Large intestine (tissue), 3 donors: Measurements from ENCODE around the gene NUDT14. TPM values are rescaled to one million over a fixed set of nuclear protein-coding genes. Genes with fewer than 3 reads are reported as not detected.

ENCODE experiments used
- DNase-seq, 2 donors: peaks; one replicate each; pipeline versions ENCODE4 v3.0.0 to v3.0.0-alpha.2; 2013
- H3K27ac ChIP-seq: one replicate; pipeline ENCODE4 v1.5.1; 2013; ENCODE audit warnings: low read length
- H3K27me3 ChIP-seq: 2 replicates; pipeline ENCODE4 v1.6.1; 2013; ENCODE audit warnings: low read length; ENCODE audit not compliant: control insufficient read depth, insufficient read depth
- H3K36me3 ChIP-seq: 2 replicates; pipeline ENCODE4 v1.6.1; 2013; ENCODE audit warnings: low read length; ENCODE audit not compliant: control insufficient read depth, insufficient read depth
- H3K4me1 ChIP-seq: one replicate; pipeline ENCODE4 v1.6.1; 2013; ENCODE audit warnings: low read length; ENCODE audit not compliant: control insufficient read depth, insufficient read depth
- H3K4me3 ChIP-seq: one replicate; pipeline ENCODE4 v1.5.1; 2013; ENCODE audit warnings: low read length
- H3K9me3 ChIP-seq: one replicate; pipeline ENCODE4 v1.6.1; 2013; ENCODE audit warnings: mild to moderate bottlenecking, low read depth, low read length, moderate library complexity; ENCODE audit not compliant: control insufficient read depth
- WGBS: methylation state at CpG from one replicate; pipeline ENCODE4 v1.1.5; 2013; ENCODE audit warnings: low lambda C conversion rate; ENCODE audit not compliant: insufficient coverage; 5-methylcytosine and 5-hydroxymethylcytosine counted together
- polyA plus RNA-seq: library from polyadenylated mRNA; unstranded; fragments of 120-200 nt; gene quantifications from one replicate; pipeline ENCODE4 v1.2.1, GENCODE V29; 2013

Gene NUDT14
- polyA plus RNA-seq, 1 donor: 64.4 TPM

DNA sequence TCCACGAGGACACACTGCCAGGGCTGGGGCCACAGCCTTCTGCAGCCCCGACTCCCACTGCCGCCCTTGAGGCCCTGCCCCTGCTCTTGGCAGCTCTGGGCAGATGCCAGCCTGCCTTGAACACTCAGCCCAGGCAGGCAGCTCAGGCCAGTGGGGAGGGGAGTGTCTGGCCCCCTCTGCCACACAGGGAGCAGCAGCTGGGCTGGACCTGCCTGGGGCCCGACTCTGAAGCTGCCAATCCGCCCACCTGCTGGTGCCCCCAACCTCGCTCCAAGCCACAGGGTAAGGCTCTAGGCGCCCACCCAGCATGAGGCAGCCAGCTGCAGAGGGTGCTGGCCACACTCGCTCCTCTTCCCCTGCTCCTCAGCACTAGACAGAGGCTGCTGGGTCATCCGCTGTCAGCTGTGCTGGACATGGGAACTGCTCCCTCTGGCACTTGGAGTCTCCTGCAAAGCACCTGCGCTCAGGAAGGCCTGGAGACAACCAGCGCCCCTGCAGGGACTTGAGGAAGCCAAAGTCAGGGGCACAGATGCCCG, 24.6 kb upstream of the NUDT14 start:
- H3K27me3 ChIP-seq: peaks cover 23% of the 10 kb centered on the region
- no peak overlapping the region for H3K4me3 ChIP-seq
- WGBS: no CpG with 5 or more reads among the region's 12 CpGs
- no peak overlapping the region for H3K27ac ChIP-seq
- DNase-seq: no peak
- peaks cover 10% of the 10 kb centered on the region for H3K36me3 ChIP-seq
- peaks cover 2% of the 10 kb centered on the region for H3K9me3 ChIP-seq
- no peaks in the 10 kb centered on the region for H3K4me1 ChIP-seq

DNA sequence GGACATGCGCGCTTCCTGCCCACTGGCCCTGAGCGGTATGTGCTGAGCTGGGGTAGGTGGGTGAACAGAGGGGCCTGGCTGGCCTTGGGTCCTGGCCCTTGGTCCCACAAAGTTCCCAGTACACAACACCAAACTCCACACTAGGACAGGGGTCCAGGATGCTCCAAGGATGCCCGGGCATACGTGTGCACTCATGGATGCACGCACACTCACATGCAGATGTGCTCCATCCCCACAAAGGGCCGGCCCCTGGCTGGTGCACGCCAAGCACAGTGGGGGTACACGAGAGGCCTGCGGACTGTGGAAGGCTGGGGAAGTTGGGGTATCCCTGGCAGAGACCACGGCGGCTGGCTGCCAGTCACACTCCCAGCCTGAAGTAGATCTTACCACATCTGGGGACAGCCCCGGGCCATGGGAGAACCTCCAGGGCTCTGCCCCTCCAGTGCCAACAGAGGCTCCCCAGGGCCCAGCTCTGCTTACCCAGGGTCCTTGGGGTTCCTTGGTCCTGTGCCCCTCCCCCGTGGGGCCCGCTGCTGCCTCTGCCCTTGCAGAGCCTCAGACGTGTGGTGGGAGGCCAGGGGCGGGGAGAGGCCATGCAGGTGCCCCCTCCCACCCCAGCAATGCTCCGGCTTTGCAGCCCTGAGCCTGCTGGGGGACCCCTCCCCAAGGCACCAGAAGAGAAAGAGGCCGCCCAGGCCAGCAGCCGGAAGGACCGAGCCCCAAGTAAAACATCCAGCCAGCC, 24.0 kb upstream of the NUDT14 start:
- peaks cover 6% of the 10 kb centered on the region for H3K36me3 ChIP-seq
- WGBS: no CpG with 5 or more reads among the region's 21 CpGs
- no peak overlapping the region for H3K4me3 ChIP-seq
- H3K27ac ChIP-seq: no peak overlapping the region
- DNase-seq: no peak
- H3K4me1 ChIP-seq: no peaks in the 10 kb centered on the region
- H3K27me3 ChIP-seq: peaks cover 30% of the 10 kb centered on the region
- H3K9me3 ChIP-seq: peaks cover 2% of the 10 kb centered on the region

GRCh38 chr14:105204206-105204930, 23.3 kb upstream of the NUDT14 start:
- peaks cover 37% of the 10 kb centered on the region for H3K27me3 ChIP-seq
- DNase-seq: no peak
- no peak overlapping the region for H3K4me3 ChIP-seq
- H3K27ac ChIP-seq: no peak overlapping the region
- no peaks in the 10 kb centered on the region for H3K4me1 ChIP-seq
- peaks cover 2% of the 10 kb centered on the region for H3K9me3 ChIP-seq
- 89% methylated on average over 5 of the region's 24 CpGs for WGBS
- peaks cover 2% of the 10 kb centered on the region for H3K36me3 ChIP-seq

- WGBS: no CpG with 5 or more reads among the region's 6 CpGs
Measured at GRCh38 chr14:105203701-105204100, 22.6 kb upstream of the NUDT14 start.

GRCh38 chr14:105203057-105203531, 22.0 kb upstream of the NUDT14 start:
- Histone ChIP-seq H3K4me3 (no peak overlapping the region), H3K4me1 (no peaks in the 10 kb centered on the region)
- peak; percentile 56 to 57 for DNase-seq

More at GRCh38 chr14:105203701-105204100, 22.6 kb upstream of the NUDT14 start:
- no peak for DNase-seq
- H3K4me3 ChIP-seq: no peak overlapping the region
- peaks cover 44% of the 10 kb centered on the region for H3K27me3 ChIP-seq
- H3K4me1 ChIP-seq: no peaks in the 10 kb centered on the region
- H3K36me3 ChIP-seq: no peaks in the 10 kb centered on the region
- H3K9me3 ChIP-seq: peaks cover 2% of the 10 kb centered on the region
- H3K27ac ChIP-seq: no peak overlapping the region

GRCh38 chr14:105201925-105202513, 20.9 kb upstream of the NUDT14 start:
- H3K27ac ChIP-seq: no peak overlapping the region
- H3K9me3 ChIP-seq: peaks cover 2% of the 10 kb centered on the region
- WGBS: no CpG with 5 or more reads among the region's 20 CpGs
- H3K4me3 ChIP-seq: no peak overlapping the region
- no peak for DNase-seq
- peaks cover 60% of the 10 kb centered on the region for H3K27me3 ChIP-seq
- H3K4me1 ChIP-seq: no peaks in the 10 kb centered on the region
- H3K36me3 ChIP-seq: no peaks in the 10 kb centered on the region

More at GRCh38 chr14:105203057-105203531, 22.0 kb upstream of the NUDT14 start:
- Histone ChIP-seq H3K9me3 (peaks cover 2% of the 10 kb centered on the region), H3K27me3 (peaks cover 50% of the 10 kb centered on the region), H3K27ac (no peak overlapping the region), H3K36me3 (no peaks in the 10 kb centered on the region)
- no CpG with 5 or more reads among the region's 18 CpGs for WGBS

GRCh38 chr14:105201156-105201924, 20.2 kb upstream of the NUDT14 start:
- H3K27ac ChIP-seq: no peak overlapping the region
- H3K36me3 ChIP-seq: no peaks in the 10 kb centered on the region
- DNase-seq: no peak
- H3K27me3 ChIP-seq: peaks cover 67% of the 10 kb centered on the region
- H3K4me1 ChIP-seq: no peaks in the 10 kb centered on the region
- no peak overlapping the region for H3K4me3 ChIP-seq
- no CpG with 5 or more reads among the region's 28 CpGs for WGBS
- peaks cover 2% of the 10 kb centered on the region for H3K9me3 ChIP-seq

GRCh38 chr14:105200641-105201040, 19.5 kb upstream of the NUDT14 start:
- no CpG with 5 or more reads among the region's 16 CpGs for WGBS
- Histone ChIP-seq H3K4me1 (peaks cover 5% of the 10 kb centered on the region), H3K4me3 (no peak overlapping the region), H3K36me3 (no peaks in the 10 kb centered on the region), H3K27ac (no peak overlapping the region), H3K27me3 (peaks cover 74% of the 10 kb centered on the region), H3K9me3 (peaks cover 2% of the 10 kb centered on the region)
- DNase-seq: no peak

GRCh38 chr14:105200074-105200473, 19.0 kb upstream of the NUDT14 start:
- H3K4me1 ChIP-seq: peaks cover 6% of the 10 kb centered on the region
- no peak for DNase-seq
- no peaks in the 10 kb centered on the region for H3K36me3 ChIP-seq
- H3K9me3 ChIP-seq: peaks cover 2% of the 10 kb centered on the region
- WGBS: no CpG with 5 or more reads among the region's 10 CpGs
- H3K27me3 ChIP-seq: peaks cover 80% of the 10 kb centered on the region
- H3K27ac ChIP-seq: no peak overlapping the region
- H3K4me3 ChIP-seq: no peak overlapping the region
